Activated CD4-positive, alpha-beta T cell treated with anti-CD3 and anti-CD28 coated beads, Interleukin-2, amount 10 ng/mL, durations not matched to agents 7 days and 5 days (primary cell): ENCODE data around the gene DYDC1. TPM values are rescaled to one million over a fixed set of nuclear protein-coding genes. Genes with fewer than 3 reads are reported as not detected.

Source experiments
- CTCF ChIA-PET: fragments of 350-600 bp; sonication (Branson Sonifier 250); formaldehyde crosslinking; loops from one replicate; lab custom pipeline; 2021; ENCODE audit warnings: antibody characterized with exemption; lab: Charles Lee
- POLR2A ChIA-PET: fragments of 350-600 bp; sonication (Branson Sonifier 250); formaldehyde crosslinking; loops from one replicate; lab custom pipeline; 2021; ENCODE audit warnings: antibody characterized with exemption; lab: Charles Lee
- DNase-seq: peaks from one replicate; pipeline ENCODE4 v3.0.0-alpha.2; 2020
- H3K27ac Mint-ChIP-seq: one replicate; pipeline ENCODE4 v1.8.0; 2021; ENCODE audit warnings: mild to moderate bottlenecking, moderate library complexity, mixed read lengths
- H3K27me3 Mint-ChIP-seq: one replicate; pipeline ENCODE4 v1.8.0; 2021; ENCODE audit warnings: mixed read lengths
- H3K36me3 Mint-ChIP-seq: one replicate; pipeline ENCODE4 v1.8.0; 2021; ENCODE audit warnings: low read depth, mixed read lengths
- H3K4me1 Mint-ChIP-seq: one replicate; pipeline ENCODE4 v1.8.0; 2021; ENCODE audit warnings: mixed read lengths
- H3K4me3 Mint-ChIP-seq: one replicate; pipeline ENCODE4 v1.8.0; 2021; ENCODE audit warnings: mild to moderate bottlenecking, moderate library complexity, mixed read lengths
- H3K9me3 Mint-ChIP-seq: one replicate; pipeline ENCODE4 v1.8.0; 2021; ENCODE audit warnings: mixed read lengths
- total RNA-seq, 2 experiments: library from RNA; stranded (reverse); gene quantifications; one replicate each; pipeline ENCODE4 v1.2.3, GENCODE V29; 2021

DYDC1 gene
- total RNA-seq, 2 experiments from 2014 or later: not detected

- no peaks in the 10 kb centered on the region for H3K9me3 Mint-ChIP-seq
- no peak for DNase-seq
- H3K27ac Mint-ChIP-seq: no peak overlapping the region
- H3K4me3 Mint-ChIP-seq: no peak overlapping the region
- CTCF ChIA-PET: no interaction called here
- POLR2A ChIA-PET: no interaction called here
- no peaks in the 10 kb centered on the region for H3K4me1 Mint-ChIP-seq
- peaks cover 17% of the 10 kb centered on the region for H3K27me3 Mint-ChIP-seq
- no peaks in the 10 kb centered on the region for H3K36me3 Mint-ChIP-seq
These were observed 65.9 kb downstream of the DYDC1 start for GRCh38 chr10:80290474-80291220.

- no peak for DNase-seq
- Mint-ChIP-seq H3K4me1 (no peaks in the 10 kb centered on the region), H3K9me3 (no peaks in the 10 kb centered on the region), H3K27ac (no peak within 1 kb of the TSS), H3K36me3 (no peaks in the 10 kb centered on the region), H3K27me3 (peaks cover 19% of the 10 kb centered on the region), H3K4me3 (no peak within 1 kb of the TSS)
- CTCF ChIA-PET: interaction anchor here (0.7 kb wide), 1 partner anchor 113 kb away, joined by 3 read pairs; no protein-coding TSS in a partner anchor
- POLR2A ChIA-PET: no interaction called here
These were observed 66.9 kb downstream of the DYDC1 start, which contains the start of gene MAT1A for GRCh38 chr10:80289451-80290287. TSS of gene MAT1A (minus strand) at chr10:80289658. CDS start at chr10:80289423, 235 bp downstream.

DNA sequence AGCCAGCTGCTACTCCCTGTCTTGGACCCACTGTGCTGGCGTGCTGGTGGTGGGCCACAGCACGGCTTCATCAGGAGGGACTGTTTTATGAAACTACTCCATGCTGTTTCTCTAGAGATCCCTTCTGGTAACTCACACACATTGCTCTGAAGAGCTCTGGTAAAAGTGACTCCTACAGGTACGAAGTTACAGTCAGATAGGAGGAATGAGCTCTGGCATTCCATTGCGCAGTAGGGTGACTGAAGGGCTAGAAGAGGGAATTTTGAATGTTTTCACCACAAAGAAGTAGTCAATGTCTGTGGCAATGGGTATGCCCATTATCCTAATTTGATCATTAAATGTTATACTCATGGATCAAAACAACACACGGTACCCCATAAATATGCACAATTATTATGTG lies 67.7 kb downstream of the DYDC1 start:
- Mint-ChIP-seq H3K27me3 (peaks cover 19% of the 10 kb centered on the region), H3K27ac (no peak overlapping the region), H3K9me3 (no peaks in the 10 kb centered on the region), H3K36me3 (no peaks in the 10 kb centered on the region), H3K4me3 (no peak overlapping the region), H3K4me1 (no peaks in the 10 kb centered on the region)
- POLR2A ChIA-PET: no interaction called here
- no peak for DNase-seq
- CTCF ChIA-PET: interaction anchor here (0.6 kb wide), 1 partner anchor 146 kb away, joined by 3 read pairs; no protein-coding TSS in a partner anchor

Other genes with a start within 250 kb of the DYDC1 start
- not detected for gene PLAC9, start 224.0 kb downstream of the DYDC1 start, total RNA-seq
- gene ANXA11, start 151.2 kb downstream of the DYDC1 start, total RNA-seq: 100 to 1,000 TPM; 280 to 326 TPM
- gene MAT1A, start 67.1 kb downstream of the DYDC1 start, total RNA-seq: not detected
- not detected for gene DYDC2, start within 50 bp of the DYDC1 start, total RNA-seq
- gene PRXL2A, start 51.8 kb upstream of the DYDC1 start, total RNA-seq: 1 to 10 TPM; 5.4 to 5.7 TPM
- gene TSPAN14, start 97.6 kb upstream of the DYDC1 start, total RNA-seq: 100 to 1,000 TPM; 127 to 143 TPM
- under 1 TPM; 0.07 to 0.10 TPM for gene SH2D4B, start 181.1 kb upstream of the DYDC1 start, total RNA-seq